Measurements from ENCODE around the gene CFAP53. TPM values are rescaled to one million over a fixed set of nuclear protein-coding genes. Genes with fewer than 3 reads are reported as not detected.
"Not testable (repeated sequence)": the region's sequence is repeated elsewhere in the genome, so short reads cannot be mapped to it uniquely, and the experiment has no call there.

The CFAP53 gene
- total and polyA plus RNA-seq, 2 donors from 2014 or later: 1.3 to 3.9 TPM

- TF ChIP-seq CTCF (IDR thresholded peaks at IDR 0.05; ENCODE audit: borderline replicate concordance, extremely low read depth, insufficient read depth): no peak
- H3K4me3 ChIP-seq (ENCODE audit: low read length in 3 of 3): no peak overlapping the region
- intact Hi-C loops (cut with DNase I): no loop called here
- no peak for DNase-seq
- peaks cover 1 to 6% (median 2%) of the 10 kb centered on the region in 3 donors for H3K36me3 ChIP-seq (ENCODE audit: control insufficient read depth in 2 of 3, insufficient read depth in 3 of 3, low read length in 3 of 3)
- no peak for FAIRE-seq
- no peaks in the 10 kb centered on the region for H3K27me3 ChIP-seq (ENCODE audit: control insufficient read depth, insufficient read depth, low read length)
- no peak overlapping the region for H3K9ac ChIP-seq (ENCODE audit: low read length in 3 of 3)
- H3K4me1 ChIP-seq (ENCODE audit: control insufficient read depth in 2 of 3, insufficient read depth in 2 of 3, low read depth in 1 of 3, low read length in 3 of 3): peaks cover 0 to 4% (median 0%) of the 10 kb centered on the region in 3 donors
- H3K27ac ChIP-seq (ENCODE audit: low read depth in 2 of 2, low read length in 2 of 2): no peak overlapping the region
- H3K9me3 ChIP-seq (ENCODE audit: control insufficient read depth in 2 of 3, insufficient read depth in 1 of 3, low read length in 3 of 3): no peaks in the 10 kb centered on the region
These were observed 22.8 kb upstream of the CFAP53 start for GRCh38 chr18:50289108-50289443.

GRCh38 chr18:50288348-50289107 is 22.2 kb upstream of the CFAP53 start:
- H3K9me3 ChIP-seq (ENCODE audit: control insufficient read depth in 2 of 3, insufficient read depth in 1 of 3, low read length in 3 of 3); intact Hi-C loops (cut with DNase I); DNase-seq; H3K4me1 ChIP-seq (ENCODE audit: control insufficient read depth in 2 of 3, insufficient read depth in 2 of 3, low read depth in 1 of 3, low read length in 3 of 3); H3K27me3 ChIP-seq (ENCODE audit: control insufficient read depth, insufficient read depth, low read length): not testable (repeated sequence)
- H3K27ac ChIP-seq (ENCODE audit: low read depth in 2 of 2, low read length in 2 of 2): peak overlapping the region; percentile 30 to 90
- H3K9ac ChIP-seq (ENCODE audit: low read length in 3 of 3): peak overlapping the region in 2 of 3 donors; percentile 84 to 92
- H3K36me3 ChIP-seq (ENCODE audit: control insufficient read depth in 2 of 3, insufficient read depth in 3 of 3, low read length in 3 of 3): peaks cover 2 to 11% (median 4%) of the 10 kb centered on the region in 3 donors
- peak overlapping the region; percentile 91 to 97 (median 94) for H3K4me3 ChIP-seq (ENCODE audit: low read length in 3 of 3)
- peak; percentile 57 for FAIRE-seq

- H3K27me3 ChIP-seq (ENCODE audit: control insufficient read depth, insufficient read depth, low read length): no peaks in the 10 kb centered on the region
- intact Hi-C loops (cut with DNase I): no loop called here
- H3K9ac ChIP-seq (ENCODE audit: low read length in 3 of 3): peak within 1 kb of the TSS; percentile 64 to 92 (median 84)
- peak; percentile 99 to 100 (median 100) for DNase-seq
- peaks cover 0 to 4% (median 0%) of the 10 kb centered on the region in 3 donors for H3K4me1 ChIP-seq (ENCODE audit: control insufficient read depth in 2 of 3, insufficient read depth in 2 of 3, low read depth in 1 of 3, low read length in 3 of 3)
- H3K4me3 ChIP-seq (ENCODE audit: low read length in 3 of 3): peak within 1 kb of the TSS; percentile 91 to 97 (median 94)
- peak; percentile 99 for FAIRE-seq
- peaks cover 2 to 11% (median 9%) of the 10 kb centered on the region in 3 donors for H3K36me3 ChIP-seq (ENCODE audit: control insufficient read depth in 2 of 3, insufficient read depth in 3 of 3, low read length in 3 of 3)
- TF ChIP-seq CTCF (IDR thresholded peaks at IDR 0.05; ENCODE audit: borderline replicate concordance, extremely low read depth, insufficient read depth): peak; percentile 43
- peak within 1 kb of the TSS; percentile 75 to 90 for H3K27ac ChIP-seq (ENCODE audit: low read depth in 2 of 2, low read length in 2 of 2)
- no peaks in the 10 kb centered on the region for H3K9me3 ChIP-seq (ENCODE audit: control insufficient read depth in 2 of 3, insufficient read depth in 1 of 3, low read length in 3 of 3)
These were observed 21.4 kb upstream of the CFAP53 start, which contains the start of gene CXXC1 for GRCh38 chr18:50287441-50288347. Gene CXXC1, minus strand, starts transcription at chr18:50287692. Its CDS starts 103 bp downstream, at chr18:50287589.

Measured in kidney (tissue), 14 donors.